GM12874 (cell line): Measurements from ENCODE around the gene SLC38A2.

Experiments used
- CTCF ChIP-seq: IDR thresholded peaks from 2 replicates; pipeline ENCODE4 v1.5.1; 2011; ENCODE audit warnings: low read depth, mild to moderate bottlenecking, control low read depth, low read length, moderate library complexity; ENCODE audit not compliant: insufficient read depth

The SLC38A2 gene

GRCh38 chr12:46373301-46374296, 1.0 kb upstream of the SLC38A2 start:
- no peak for TF ChIP-seq CTCF

GRCh38 chr12:46371718-46372543, 642 bp downstream of the SLC38A2 start:
- TF ChIP-seq CTCF = no peak

DNA sequence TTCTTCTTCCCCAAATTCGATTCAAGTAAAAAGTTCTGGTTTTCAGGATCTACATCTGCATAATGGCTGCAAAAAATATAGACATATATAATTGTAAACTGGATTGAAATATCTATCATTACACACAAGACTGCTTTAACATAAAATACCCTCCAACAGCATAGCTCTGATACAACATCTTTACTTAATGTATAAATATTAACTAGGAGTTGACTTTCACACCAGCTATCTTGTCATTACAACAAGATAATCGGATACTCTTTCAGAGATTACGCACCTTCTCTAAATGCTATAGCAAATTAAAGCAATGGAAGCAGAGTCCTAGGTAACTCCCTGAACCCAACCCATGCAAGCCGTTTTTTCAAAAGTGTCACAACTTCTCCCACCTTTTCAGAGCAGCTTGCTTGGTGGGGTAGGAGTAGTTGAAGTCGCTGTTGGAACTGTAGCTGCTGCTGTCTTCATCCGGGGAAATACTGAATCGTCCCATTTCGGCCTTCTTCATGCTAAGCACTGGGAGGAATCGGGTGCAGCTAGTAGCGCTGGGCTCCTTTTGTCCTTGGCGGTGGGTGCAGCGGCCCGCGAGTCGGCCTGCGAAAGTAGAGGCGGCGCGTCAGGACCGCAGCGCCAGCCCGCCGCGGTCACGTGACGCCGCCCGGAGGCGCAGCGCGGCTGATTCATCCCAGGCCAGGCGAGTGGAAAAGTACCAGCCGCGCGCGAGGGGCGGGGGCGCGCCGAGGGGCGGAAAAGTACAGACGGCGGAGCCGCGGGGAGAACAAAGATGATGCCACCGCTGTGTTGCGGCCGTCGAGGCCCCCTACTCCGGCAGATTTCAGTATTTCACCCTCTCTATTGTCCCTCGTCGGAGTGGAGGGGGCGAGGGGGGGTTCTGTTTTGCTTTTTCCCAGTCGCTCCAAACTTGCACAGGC, 1.5 kb downstream of the SLC38A2 start:
- TF ChIP-seq CTCF = no peak

GRCh38 chr12:46370380-46370734, 2.2 kb downstream of the SLC38A2 start:
- TF ChIP-seq CTCF = no peak

- TF ChIP-seq CTCF = no peak
These were observed 2.8 kb downstream of the SLC38A2 start for GRCh38 chr12:46369474-46370379.

DNA sequence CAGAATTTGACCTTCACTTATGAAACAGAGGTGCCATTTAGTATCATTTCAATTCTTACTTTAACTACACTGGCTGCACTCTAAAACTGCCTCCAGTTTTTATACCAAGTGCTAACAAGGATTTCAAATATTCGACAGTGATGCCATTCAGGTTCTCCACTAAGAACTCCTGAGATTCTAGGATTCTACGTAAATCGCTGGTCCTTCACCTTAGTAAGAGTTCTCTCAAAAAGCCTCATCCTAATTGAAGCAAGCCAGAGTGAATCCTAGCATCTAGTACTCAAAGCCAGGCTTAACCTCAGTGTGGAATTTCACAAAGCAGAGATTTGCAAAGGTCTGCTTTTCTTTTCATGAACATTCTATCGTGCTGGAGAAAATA, 3.5 kb downstream of the SLC38A2 start:
- TF ChIP-seq CTCF = no peak
